SU-DHL-6 (cell line): ENCODE measurements around the gene KRT24.

Experiments used
- H2AFZ ChIP-seq: fragments of 200-600 bp; sonication (generic); 2 replicates; pipeline ENCODE4 v1.6.1; 2014; ENCODE audit warnings: low read depth, mild to moderate bottlenecking, moderate library complexity, mixed read lengths, antibody characterized with exemption, low read length; ENCODE audit not compliant: severe bottlenecking
- H3F3A ChIP-seq: fragments of 200-600 bp; shearing (Covaris generic); 2 replicates; pipeline ENCODE4 v1.6.0; 2016; ENCODE audit warnings: antibody characterized with exemption, mild to moderate bottlenecking; ENCODE audit not compliant: insufficient read depth
- H3K27ac ChIP-seq: fragments of 200-600 bp; sonication (generic); 2 replicates; pipeline ENCODE4 v1.5.1; 2016; ENCODE audit warnings: low read depth, mild to moderate bottlenecking, low read length, moderate library complexity, mixed read lengths
- H3K27me3 ChIP-seq: fragments of 200-600 bp; sonication (generic), shearing (Covaris generic); 2 replicates; pipeline ENCODE4 v1.6.0; 2014; ENCODE audit warnings: mild to moderate bottlenecking, low read length
- H3K36me3 ChIP-seq: fragments of 200-600 bp; sonication (generic); 2 replicates; pipeline ENCODE4 v1.6.1; 2014; ENCODE audit warnings: mild to moderate bottlenecking, low read length, mixed read lengths
- H3K4me2 ChIP-seq: fragments of 300-600, 200-600 bp; shearing (Covaris generic), sonication (generic); 2 replicates; pipeline ENCODE4 v1.6.0; 2014; ENCODE audit warnings: low read length, low read depth, mild to moderate bottlenecking; ENCODE audit not compliant: poor library complexity, severe bottlenecking
- H3K4me3 ChIP-seq: fragments of 200-600 bp; sonication (generic); 2 replicates; pipeline ENCODE4 v1.5.1; 2014; ENCODE audit warnings: antibody characterized with exemption, low read length, mild to moderate bottlenecking, mixed read lengths; ENCODE audit not compliant: insufficient read depth, poor library complexity, severe bottlenecking
- H3K79me2 ChIP-seq: fragments of 200-600 bp; sonication (generic); 2 replicates; pipeline ENCODE4 v1.6.1; 2014; ENCODE audit warnings: mild to moderate bottlenecking, low read length, moderate library complexity; ENCODE audit not compliant: insufficient read depth
- H3K9ac ChIP-seq: fragments of 200-600 bp; sonication (generic); 2 replicates; pipeline ENCODE4 v1.7.0; 2014; ENCODE audit warnings: mild to moderate bottlenecking, low read length
- H3K9me2 ChIP-seq: fragments of 200-600 bp; sonication (generic); replicated peaks from 2 replicates; pipeline ENCODE4 v1.6.1; 2014; ENCODE audit warnings: low read length; ENCODE audit not compliant: insufficient read depth
- H3K9me3 ChIP-seq: fragments of 200-600 bp; sonication (generic); 2 replicates; pipeline ENCODE4 v1.6.1; 2014; ENCODE audit warnings: low read length, mixed read lengths; ENCODE audit not compliant: insufficient read depth
- H4K20me1 ChIP-seq: fragments of 200-600 bp; sonication (generic); 2 replicates; pipeline ENCODE4 v1.6.1; 2014; ENCODE audit warnings: low read depth, mild to moderate bottlenecking, antibody characterized with exemption, low read length, moderate library complexity, mixed read lengths
- EZH2phosphoT487 ChIP-seq: fragments of 200-600 bp; sonication (generic), shearing (Covaris generic); conservative IDR thresholded peaks from 2 replicates; pipeline ENCODE4 v1.6.1; 2018; ENCODE audit warnings: mild to moderate bottlenecking, antibody characterized with exemption, low read length, moderate library complexity, mixed read lengths
- TF ChIP-seq, protein P1 (sequence below): fragments of 200-600 bp; sonication (generic); IDR thresholded peaks from one replicate; pipeline ENCODE4 v1.5.1; 2017; ENCODE audit warnings: antibody characterized with exemption, mild to moderate bottlenecking, low read length, moderate library complexity; ENCODE audit not compliant: insufficient read depth, poor library complexity, severe bottlenecking

The KRT24 gene

DNA sequence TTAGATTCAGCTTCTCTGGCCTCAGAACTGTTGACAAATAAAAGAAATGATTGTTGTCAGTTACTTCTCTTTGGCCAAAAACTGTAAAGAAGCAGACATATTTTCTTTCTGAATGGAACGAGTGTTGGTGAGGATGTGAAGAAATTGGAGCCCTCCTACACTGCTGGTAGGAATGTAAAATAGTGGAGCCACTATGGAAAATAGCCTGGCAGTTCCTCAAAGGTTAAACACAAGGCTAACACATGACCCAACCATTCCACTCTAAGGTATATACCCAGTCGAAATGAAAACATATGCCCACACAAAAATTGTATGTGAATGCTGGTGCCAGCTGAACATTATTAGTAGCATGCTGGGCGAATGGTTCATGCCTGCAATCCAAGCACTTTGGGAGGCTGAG is 14.2 kb upstream of the KRT24 start:
- Histone ChIP-seq H3K9me2 (no peaks in the 10 kb centered on the region), H3K27me3 (no peaks in the 10 kb centered on the region), H4K20me1 (no peaks in the 10 kb centered on the region), H3K4me2 (no peak overlapping the region), H3K9me3 (no peaks in the 10 kb centered on the region), H3K36me3 (no peaks in the 10 kb centered on the region), H3K9ac (no peak overlapping the region), H3K79me2 (no peaks in the 10 kb centered on the region), H3K4me3 (no peak overlapping the region), H3K27ac (no peak overlapping the region), H2AFZ (no peak overlapping the region), H3F3A (no peaks in the 10 kb centered on the region)
- TF ChIP-seq, protein P1, sequence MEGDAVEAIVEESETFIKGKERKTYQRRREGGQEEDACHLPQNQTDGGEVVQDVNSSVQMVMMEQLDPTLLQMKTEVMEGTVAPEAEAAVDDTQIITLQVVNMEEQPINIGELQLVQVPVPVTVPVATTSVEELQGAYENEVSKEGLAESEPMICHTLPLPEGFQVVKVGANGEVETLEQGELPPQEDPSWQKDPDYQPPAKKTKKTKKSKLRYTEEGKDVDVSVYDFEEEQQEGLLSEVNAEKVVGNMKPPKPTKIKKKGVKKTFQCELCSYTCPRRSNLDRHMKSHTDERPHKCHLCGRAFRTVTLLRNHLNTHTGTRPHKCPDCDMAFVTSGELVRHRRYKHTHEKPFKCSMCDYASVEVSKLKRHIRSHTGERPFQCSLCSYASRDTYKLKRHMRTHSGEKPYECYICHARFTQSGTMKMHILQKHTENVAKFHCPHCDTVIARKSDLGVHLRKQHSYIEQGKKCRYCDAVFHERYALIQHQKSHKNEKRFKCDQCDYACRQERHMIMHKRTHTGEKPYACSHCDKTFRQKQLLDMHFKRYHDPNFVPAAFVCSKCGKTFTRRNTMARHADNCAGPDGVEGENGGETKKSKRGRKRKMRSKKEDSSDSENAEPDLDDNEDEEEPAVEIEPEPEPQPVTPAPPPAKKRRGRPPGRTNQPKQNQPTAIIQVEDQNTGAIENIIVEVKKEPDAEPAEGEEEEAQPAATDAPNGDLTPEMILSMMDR, result no peak
- no peak for TF ChIP-seq EZH2phosphoT487

DNA sequence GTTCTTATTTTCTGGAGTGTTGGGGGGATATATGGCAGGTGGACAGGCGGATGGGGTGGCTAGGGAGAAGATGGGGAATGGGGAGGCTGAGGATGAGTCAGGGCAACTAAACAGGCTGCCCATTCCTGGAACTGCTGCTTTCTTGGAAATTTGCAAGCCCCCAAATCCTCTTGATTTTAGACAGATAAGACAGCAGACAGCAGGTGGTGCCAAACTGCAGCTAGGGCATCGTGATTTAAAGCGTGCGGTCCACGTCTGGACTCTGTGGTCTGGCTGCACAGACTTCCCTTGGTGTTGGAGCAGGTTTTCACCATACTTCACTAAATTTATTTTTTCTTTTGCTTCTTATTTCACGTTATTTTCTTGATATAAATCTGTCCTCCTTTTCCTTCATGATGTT is 10.9 kb upstream of the KRT24 start:
- Histone ChIP-seq H4K20me1 (no peaks in the 10 kb centered on the region), H3K27me3 (no peaks in the 10 kb centered on the region), H3K79me2 (no peaks in the 10 kb centered on the region), H3K9me3 (no peaks in the 10 kb centered on the region), H3K4me3 (no peak overlapping the region), H2AFZ (no peak overlapping the region), H3K9me2 (no peaks in the 10 kb centered on the region), H3F3A (no peaks in the 10 kb centered on the region), H3K36me3 (no peaks in the 10 kb centered on the region), H3K27ac (no peak overlapping the region), H3K9ac (no peak overlapping the region), H3K4me2 (no peak overlapping the region)
- TF ChIP-seq, protein P1, result no peak
- TF ChIP-seq EZH2phosphoT487, result no peak

DNA sequence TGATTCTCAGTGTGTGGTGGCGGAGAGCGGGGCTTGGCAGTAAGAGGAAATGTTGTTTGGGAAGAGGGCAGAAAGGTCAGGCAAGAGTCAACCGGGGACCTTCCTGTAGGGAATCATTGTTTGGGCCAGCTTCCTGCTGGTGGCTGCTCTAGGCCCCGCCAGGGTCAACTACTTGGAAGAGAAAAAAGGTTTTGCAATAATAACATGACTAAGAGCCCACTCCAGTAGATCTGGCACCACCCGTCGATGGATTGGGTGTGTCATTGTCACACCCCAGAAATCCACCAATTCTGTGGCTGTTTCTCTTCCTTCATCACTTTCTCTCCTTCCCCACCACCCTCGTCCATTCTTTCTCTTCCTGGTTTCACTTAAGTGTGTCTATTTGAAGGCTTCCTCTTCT is 4.2 kb upstream of the KRT24 start:
- no peaks in the 10 kb centered on the region for H3K79me2 ChIP-seq
- no peak overlapping the region for H2AFZ ChIP-seq
- H3K9ac ChIP-seq, result no peak overlapping the region
- no peaks in the 10 kb centered on the region for H4K20me1 ChIP-seq
- H3K27me3 ChIP-seq, result no peaks in the 10 kb centered on the region
- H3K36me3 ChIP-seq, result no peaks in the 10 kb centered on the region
- H3K9me3 ChIP-seq, result no peaks in the 10 kb centered on the region
- H3K27ac ChIP-seq, result no peak overlapping the region
- TF ChIP-seq, protein P1, result no peak
- no peak for TF ChIP-seq EZH2phosphoT487
- no peaks in the 10 kb centered on the region for H3F3A ChIP-seq
- no peak overlapping the region for H3K4me2 ChIP-seq
- H3K9me2 ChIP-seq, result no peaks in the 10 kb centered on the region
- H3K4me3 ChIP-seq, result no peak overlapping the region

DNA sequence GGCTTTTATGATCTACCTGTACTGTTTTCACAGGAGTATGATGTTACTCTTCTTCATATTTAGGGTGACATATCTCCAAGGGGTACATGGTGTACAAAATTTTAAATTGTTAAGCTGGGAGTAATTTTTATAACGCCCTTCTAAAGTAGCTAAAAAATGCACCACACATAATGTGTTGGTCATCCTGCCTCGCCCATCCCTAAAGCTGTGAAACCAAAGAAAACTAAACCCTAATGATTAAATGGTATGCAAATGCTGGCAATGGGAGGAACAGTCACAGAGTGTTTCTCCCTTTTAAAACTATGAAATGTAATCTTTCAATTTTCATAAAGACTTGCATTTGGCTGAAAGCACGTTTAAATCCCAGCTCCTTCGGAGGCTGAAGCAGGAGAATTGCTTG is 2.0 kb upstream of the KRT24 start:
- Histone ChIP-seq H3F3A (no peaks in the 10 kb centered on the region), H3K4me3 (no peak overlapping the region), H4K20me1 (no peaks in the 10 kb centered on the region), H3K36me3 (no peaks in the 10 kb centered on the region), H3K27ac (no peak overlapping the region), H3K4me2 (no peak overlapping the region), H3K9me2 (no peaks in the 10 kb centered on the region), H3K79me2 (no peaks in the 10 kb centered on the region), H3K9me3 (no peaks in the 10 kb centered on the region), H2AFZ (no peak overlapping the region), H3K9ac (no peak overlapping the region), H3K27me3 (no peaks in the 10 kb centered on the region)
- TF ChIP-seq, protein P1, result no peak
- TF ChIP-seq EZH2phosphoT487, result no peak
